GM12865 (cell line): ENCODE data around the gene CKM.
"Not testable (repeated sequence)": the region's sequence is repeated elsewhere in the genome, so short reads cannot be mapped to it uniquely, and the experiment has no call there.

Experiments used
- DNase-seq: peaks from one replicate; pipeline ENCODE4 v3.0.0; 2010; ENCODE audit warnings: low read depth
- H3K4me3 ChIP-seq: 2 replicates; pipeline ENCODE4 v1.5.1; 2011; ENCODE audit warnings: mild to moderate bottlenecking, low read depth, low read length, control low read depth
- TF ChIP-seq, protein P1 (sequence below): IDR thresholded peaks from 2 replicates; pipeline ENCODE4 v1.5.1; 2011; ENCODE audit warnings: low read length, control low read depth, low read depth, inconsistent platforms; ENCODE audit not compliant: insufficient read depth; ENCODE audit errors: missing control alignments

CKM gene

DNA sequence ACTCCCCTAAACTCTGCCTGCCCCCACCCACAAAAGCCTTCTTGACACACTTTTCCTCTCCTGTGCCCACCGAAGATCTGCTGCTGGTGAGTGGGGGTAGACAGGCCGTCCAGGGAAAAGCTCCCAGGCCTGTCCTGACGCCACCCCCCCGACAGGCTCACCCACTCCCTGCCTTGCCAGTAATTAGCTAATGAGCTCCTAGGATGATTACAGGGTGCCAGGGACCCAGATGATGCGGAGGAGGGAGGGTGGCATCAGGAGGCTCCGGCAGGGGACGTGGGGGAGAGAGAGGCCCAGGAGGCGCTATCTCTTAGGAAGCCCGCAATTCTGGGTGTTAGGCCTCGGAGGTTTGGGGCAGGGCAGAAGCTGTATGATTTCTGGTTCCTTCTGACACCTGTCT is 44.6 kb downstream of the CKM start:
- no peak overlapping the region for H3K4me3 ChIP-seq
- DNase-seq = no peak
- TF ChIP-seq, protein P1, sequence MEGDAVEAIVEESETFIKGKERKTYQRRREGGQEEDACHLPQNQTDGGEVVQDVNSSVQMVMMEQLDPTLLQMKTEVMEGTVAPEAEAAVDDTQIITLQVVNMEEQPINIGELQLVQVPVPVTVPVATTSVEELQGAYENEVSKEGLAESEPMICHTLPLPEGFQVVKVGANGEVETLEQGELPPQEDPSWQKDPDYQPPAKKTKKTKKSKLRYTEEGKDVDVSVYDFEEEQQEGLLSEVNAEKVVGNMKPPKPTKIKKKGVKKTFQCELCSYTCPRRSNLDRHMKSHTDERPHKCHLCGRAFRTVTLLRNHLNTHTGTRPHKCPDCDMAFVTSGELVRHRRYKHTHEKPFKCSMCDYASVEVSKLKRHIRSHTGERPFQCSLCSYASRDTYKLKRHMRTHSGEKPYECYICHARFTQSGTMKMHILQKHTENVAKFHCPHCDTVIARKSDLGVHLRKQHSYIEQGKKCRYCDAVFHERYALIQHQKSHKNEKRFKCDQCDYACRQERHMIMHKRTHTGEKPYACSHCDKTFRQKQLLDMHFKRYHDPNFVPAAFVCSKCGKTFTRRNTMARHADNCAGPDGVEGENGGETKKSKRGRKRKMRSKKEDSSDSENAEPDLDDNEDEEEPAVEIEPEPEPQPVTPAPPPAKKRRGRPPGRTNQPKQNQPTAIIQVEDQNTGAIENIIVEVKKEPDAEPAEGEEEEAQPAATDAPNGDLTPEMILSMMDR = no peak

DNA sequence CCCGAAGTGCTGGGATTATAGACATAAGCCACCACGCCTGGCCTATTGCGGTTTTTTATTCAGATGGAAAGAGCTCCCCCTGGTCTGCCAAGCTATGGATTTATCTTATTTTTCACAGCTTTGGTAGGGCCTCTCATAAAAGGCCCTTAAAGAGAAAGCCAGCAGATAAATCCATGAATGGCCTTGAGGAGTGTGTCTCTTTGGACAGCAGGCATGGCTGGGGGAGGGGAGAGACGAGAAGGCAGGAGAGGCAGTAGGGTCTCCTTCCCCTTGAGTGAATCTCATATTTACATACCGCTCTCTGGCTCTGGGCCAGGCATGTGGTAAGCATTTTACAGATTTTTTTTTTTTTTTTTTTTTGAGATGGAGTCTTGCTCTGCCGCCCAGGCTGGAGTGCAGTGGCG is 46.4 kb downstream of the CKM start:
- TF ChIP-seq, protein P1 = no peak
- no peak overlapping the region for H3K4me3 ChIP-seq
- DNase-seq = no peak

DNA sequence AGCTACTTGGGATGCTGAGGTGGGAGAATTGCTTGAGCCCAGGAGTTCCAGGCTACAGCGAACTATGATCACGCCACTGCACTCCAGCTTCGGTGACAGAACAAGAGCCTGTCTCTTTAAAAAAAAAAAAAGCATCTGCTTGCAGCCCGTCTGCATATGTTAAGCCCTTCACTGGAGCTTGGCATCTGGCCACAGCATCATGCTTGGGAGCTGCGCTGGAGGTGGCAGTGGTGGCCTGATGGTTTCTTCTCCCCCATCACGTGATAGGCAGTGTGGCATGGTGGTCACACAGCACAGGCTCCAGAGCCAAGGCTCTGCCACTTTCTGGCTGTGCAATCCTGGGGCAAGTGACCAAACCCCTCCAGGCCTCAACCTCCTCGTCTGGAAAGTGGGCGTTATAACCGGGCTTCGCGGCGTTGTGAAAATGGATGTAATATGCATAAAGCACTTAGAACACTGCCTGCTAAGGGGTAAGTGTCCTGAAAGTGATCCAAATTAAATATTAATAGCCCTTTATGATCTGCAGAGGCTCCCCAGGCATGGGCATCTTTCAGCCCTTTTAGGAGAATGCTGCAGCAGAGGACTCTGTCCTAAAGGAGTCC is 47.2 kb downstream of the CKM start:
- no peak for DNase-seq
- TF ChIP-seq, protein P1 = no peak
- H3K4me3 ChIP-seq = no peak overlapping the region

DNA sequence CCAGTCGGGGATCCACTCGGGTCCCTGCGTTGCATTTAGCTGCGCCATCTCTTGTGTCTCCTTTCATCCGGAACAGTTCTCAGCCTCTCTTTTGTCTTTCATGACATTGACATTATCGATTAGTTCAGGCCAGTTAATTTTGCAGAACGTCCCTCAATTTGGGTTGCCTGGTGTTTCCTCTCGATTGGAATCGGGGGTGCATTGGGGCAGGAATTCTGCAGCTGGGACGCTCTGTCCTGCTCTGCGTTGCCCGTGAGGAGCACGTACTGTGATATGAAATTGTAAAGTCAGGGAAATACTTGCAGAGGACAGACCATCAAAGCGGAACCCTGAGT is 49.2 kb downstream of the CKM start:
- H3K4me3 ChIP-seq = no peak overlapping the region
- TF ChIP-seq, protein P1 = no peak
- DNase-seq = no peak

DNA sequence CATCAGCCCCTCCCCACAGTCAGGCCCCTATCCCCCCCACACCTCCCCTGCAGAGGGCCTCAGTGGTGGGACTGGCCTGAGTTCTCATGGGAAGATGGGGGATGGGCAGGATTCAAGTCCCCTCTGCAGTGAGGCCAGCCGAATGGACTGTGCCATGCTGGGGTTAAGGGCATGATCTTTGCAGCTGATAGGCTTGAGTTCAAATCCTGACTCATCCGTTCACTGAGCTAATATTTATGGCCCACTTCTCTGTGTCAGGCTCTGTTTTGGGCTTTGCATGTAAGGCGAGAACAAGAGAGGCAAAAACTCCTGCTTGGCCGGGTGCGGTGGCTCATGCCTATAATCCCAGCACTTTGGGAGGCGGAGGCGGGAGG is 51.0 kb downstream of the CKM start:
- TF ChIP-seq, protein P1 = no peak
- no peak overlapping the region for H3K4me3 ChIP-seq
- no peak for DNase-seq

DNA sequence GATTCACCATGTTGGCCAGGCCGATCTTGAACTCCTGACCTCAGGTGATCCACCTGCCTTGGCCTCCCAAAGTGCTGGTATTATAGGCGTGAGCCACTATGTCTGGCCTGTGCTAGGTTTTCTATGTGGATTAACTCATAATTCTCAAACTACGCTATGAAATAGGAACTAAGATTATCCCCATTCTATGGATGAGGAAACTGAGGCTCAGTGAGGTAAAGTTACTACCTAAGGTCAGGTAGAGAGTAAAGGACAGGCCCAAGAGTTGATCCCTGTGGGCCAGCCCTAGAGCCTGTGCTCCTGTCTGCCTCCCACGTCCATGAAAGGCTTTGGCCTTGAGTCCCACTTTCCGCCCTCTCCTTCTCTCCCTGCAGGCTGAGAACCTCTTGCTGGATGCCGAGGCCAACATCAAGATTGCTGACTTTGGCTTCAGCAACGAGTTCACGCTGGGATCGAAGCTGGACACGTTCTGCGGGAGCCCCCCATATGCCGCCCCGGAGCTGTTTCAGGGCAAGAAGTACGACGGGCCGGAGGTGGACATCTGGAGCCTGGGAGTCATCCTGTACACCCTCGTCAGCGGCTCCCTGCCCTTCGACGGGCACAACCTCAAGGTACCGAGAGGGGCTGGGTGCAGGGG is 51.5 kb downstream of the CKM start:
- TF ChIP-seq, protein P1 = no peak
- no peak for DNase-seq
- no peak overlapping the region for H3K4me3 ChIP-seq

DNA sequence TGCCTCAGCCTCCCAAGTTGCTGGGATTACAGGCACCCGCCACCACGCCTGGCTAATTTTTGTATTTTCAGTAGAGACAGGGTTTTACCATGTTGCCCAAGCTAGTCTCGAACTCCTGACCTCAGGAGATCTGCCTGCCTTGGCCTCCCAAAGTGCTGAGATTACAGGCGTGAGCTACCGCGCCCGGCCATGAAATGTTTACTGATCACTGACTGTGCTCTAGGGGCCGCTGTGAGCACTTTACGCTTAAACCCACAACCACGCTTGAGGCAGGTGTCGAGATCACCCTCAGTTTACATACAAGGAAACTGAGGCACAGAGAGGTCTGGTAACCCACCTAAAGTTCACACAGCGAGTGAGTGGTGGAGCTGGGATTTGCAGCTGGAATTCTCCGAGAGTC is 52.7 kb downstream of the CKM start:
- not testable (repeated sequence) for DNase-seq, H3K4me3 ChIP-seq
